GM21786 (cell line): ENCODE measurements around the gene PRKCA.

Experiments
- ATAC-seq: cut with Tn5 transposase; IDR thresholded peaks from one replicate; pipeline ENCODE4 v1.9.1; 2021; ENCODE audit not compliant: unreplicated experiment

Gene PRKCA

GRCh38 chr17:66752411-66752810, 450.0 kb downstream of the PRKCA start:
- ATAC-seq = no peak

DNA sequence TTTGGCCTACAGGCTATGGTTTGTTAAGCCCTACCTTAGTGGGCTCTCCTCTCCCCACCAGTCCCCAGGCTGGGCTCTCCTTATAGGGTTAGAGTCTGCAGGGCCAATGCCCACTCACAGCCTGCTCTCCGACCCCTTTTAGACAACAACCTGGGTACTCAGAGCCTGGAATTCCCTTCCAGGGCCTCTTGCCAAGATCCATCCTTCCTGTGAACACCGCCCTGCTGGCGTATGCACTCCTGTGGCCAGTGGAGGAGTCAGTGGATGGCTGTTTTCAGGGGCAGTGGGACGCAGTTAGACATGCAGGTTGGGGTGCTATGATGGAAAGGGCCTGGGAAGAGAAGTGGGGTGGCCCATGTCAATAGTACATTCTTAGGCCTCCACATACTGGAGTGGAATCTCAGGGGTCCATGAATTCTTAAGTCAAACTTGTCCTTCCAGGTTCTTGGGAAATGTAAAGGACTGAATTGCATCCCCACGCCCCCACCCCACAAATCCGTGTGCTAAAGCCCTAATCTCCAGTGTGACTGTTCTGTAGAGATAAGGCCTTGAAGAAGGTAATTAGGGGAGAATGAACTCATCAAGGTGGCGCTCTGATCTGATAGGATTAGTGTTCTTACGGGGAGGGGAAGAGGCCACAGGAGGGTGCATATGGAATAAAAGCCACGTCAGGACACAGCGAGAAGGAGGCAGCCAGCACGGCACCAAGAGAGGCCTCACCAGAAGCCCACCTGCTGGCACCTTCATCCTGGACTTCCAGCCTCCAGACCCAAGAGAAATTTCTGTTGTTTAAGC, 450.9 kb downstream of the PRKCA start:
- ATAC-seq = no peak

- no peak for ATAC-seq
These were observed 452.9 kb downstream of the PRKCA start for GRCh38 chr17:66755101-66755943.

- no peak for ATAC-seq
These were observed 453.5 kb downstream of the PRKCA start for GRCh38 chr17:66755944-66756290.

DNA sequence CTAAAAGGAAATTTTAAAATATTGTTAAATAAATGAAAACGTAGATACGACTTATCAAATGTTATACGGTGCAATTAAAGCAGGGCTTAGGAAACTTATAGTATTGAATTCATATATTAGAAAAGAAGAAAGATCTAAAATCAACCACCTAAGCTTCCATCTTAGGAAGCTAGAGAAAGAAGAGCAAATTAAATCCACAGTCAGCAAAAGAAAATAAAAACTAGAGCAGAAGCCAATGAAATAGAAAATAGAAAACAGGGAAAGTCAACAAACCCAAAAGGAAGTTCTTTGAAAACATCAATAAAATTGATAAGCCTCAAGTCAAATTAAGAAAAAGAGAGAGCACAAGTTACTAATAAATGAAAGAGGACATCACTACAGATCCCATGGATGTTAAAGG, 457.9 kb downstream of the PRKCA start:
- ATAC-seq = no peak

DNA sequence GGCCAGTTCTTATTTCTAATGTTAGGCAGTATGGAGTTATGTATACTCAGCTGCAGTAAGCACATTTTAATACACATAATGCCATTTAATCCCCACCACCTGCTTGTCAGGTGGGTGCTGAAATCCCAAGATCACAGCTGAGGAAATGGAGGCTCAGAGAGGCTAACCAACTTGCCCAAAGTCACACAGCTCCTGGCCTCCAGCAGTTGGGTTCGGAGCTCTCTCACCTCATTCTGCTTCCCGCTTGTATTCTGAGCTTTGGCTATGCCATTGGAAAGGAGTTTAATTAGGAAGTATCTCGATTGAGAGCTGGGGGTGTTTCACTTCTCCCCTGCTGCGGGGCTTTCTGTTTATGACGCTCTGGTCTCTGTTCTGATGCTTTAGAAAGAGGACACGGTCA, 459.9 kb downstream of the PRKCA start:
- ATAC-seq = no peak

- ATAC-seq = no peak
These were observed 460.6 kb downstream of the PRKCA start for GRCh38 chr17:66763056-66763455.

GRCh38 chr17:66764506-66764905, 462.1 kb downstream of the PRKCA start:
- no peak for ATAC-seq

DNA sequence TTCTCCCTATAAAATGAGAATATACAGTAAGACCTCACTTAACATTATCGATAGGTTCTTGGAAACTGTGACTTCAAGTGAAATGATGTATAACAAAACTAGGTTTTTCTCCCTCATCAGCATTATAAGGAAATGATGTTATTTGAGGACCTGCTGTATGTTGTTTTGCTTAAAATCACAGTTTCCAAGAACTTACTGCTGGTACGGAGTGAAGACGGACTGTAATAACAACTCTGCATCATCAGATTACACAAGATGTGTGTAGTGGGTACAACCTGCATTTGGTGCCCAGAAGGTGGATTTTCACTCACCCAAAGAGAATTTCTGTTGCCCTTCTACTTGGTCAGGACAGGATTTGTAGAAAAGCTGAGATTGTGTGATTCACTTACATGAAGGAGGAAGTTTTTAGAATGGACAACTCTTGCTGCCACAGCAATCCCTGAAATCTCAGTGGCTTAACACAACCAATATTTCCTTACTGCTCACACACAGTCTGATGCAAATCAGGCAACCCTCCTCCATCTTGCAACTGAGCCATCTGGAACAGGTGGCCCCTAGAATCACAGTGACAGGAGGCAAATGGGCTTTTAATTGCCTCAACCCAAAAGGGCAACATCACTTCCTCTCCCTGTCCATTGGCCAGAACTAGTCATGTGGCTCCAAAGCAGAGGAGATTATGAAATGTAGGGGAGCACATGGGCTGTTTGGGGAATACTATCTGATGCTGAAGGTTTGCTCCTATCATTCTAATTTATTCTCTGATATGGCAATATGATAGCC, 464.9 kb downstream of the PRKCA start:
- ATAC-seq = no peak

DNA sequence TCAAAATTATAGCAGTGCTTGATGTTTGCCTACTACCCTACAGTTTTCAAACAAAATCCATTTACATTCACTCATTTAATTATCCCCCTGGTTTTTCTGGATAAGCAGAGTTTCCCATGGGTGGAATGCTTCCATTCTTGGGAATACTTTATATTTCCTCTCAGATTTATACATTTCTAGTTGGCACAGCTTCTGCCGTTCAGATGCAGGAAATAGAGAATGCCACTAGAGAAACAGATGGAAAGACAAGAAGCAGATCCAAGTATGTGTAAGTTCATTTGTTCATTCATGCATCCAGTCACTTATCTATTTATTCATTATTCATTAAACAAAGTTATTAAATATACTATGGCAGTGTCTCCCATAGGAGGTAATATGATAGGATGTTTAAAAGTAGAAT, 467.5 kb downstream of the PRKCA start:
- no peak for ATAC-seq

- ATAC-seq = no peak
These were observed 469.9 kb downstream of the PRKCA start for GRCh38 chr17:66772148-66772812.

DNA sequence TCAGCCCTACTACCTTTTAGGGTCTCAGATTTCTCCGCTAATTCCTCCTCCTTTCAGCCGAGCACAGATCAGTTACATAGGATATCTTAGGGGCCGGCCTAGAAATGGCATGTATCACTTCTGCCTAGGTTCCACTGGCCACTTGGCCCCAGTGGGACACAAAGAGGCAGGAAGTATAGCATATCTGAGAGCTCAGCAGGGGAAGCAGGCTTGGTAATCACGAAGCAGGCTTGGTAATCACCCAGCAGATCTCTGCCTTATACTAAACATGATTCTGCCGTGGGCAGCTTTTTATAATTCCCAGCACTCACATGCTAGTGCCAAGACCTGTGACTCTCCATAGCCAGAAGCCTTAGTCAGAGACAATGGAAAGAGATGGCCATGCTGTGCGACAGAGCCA, 472.9 kb downstream of the PRKCA start:
- ATAC-seq = no peak

DNA sequence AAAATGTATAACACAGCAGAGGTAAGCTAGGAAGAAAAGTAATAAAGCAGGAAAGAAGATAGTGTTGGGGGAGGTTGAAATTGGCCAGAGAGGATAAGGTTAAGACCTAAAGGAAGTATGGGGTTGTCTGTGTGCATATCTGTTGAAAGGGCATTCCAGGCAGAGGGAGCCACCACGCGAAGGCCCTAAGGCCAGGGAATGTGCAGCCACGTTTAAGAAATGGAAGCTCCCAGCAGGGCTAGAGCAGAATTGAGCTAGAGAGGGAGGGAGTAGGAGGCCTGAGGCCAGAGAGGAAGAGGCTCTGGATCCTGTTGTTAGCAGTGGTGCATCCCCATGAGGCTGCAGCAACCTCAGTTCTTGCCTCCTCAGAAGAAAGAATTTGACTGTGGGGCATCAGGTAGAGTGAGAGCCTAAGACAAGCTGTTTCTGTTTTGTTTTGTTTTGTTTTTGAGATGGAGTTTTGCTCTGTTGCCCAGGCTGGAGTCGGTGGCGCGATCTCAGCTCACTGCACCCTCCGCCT, 473.5 kb downstream of the PRKCA start:
- ATAC-seq = no peak

DNA sequence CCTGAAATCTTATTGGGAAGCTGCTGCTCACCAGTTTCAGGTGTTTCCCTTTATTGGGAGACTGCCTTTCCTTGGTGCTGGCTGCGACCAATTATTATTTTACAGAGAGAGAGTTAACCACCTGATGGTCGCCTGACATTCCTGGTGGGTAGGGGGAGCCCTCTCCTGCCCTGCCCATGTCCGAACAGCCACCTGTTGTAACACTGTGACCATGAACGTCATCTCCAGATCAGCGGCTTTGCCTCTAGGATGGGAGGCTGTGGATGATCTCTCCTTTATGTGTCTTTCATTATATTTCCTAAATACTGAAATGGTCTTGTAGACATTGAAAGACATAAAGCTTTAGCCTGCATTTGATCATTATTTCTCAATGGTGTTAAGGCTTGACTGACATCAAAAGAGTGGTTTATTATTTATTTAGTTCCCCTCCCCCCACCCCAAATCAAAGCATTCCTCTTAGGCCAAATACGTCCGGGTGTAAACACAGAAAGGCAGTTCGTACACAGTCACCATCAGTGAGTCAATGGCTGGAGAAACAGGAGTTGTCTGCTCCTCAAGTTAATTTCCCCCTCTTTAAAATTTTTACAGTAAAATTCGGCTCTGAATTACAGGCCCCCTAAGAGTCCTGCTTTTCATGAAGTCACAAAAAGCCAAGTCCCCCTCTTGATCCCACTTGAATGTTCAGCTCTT, 474.7 kb downstream of the PRKCA start:
- ATAC-seq = no peak

- ATAC-seq = no peak
These were observed 475.3 kb downstream of the PRKCA start for GRCh38 chr17:66777689-66778225.

DNA sequence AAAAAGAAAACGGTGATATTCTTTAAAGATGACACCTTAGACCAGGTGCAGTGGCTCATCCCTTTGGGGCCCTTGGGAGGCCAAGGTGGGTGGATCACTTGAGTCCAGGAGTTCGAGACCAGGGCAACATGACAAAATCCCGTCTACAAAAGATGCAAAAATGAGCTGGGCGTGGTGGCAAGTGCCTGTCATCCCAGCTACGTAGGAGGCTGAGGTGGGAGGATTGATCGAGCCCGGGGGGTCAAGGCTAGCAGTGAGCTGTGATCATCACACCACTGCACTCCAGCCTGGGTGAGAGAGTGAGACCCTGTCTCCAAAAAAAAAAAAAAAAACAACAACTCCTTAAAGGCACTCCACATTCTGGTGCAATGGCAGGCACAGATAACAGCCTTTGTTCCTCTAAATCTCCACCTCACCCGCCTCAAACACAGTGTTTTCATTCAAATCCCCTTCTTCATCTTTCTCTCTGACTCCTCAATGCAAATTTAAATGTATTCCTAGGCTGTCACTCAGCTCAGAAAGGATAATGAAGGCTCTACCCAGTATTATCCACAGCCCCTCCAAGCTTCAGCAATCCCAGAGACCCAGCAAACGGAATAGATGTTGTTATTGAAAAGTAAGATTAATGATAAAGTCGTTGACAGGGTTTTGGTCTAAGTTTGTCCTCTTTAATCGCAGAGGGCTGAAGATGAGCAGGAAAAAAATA, 476.3 kb downstream of the PRKCA start:
- no peak for ATAC-seq

- ATAC-seq = no peak
These were observed 476.8 kb downstream of the PRKCA start for GRCh38 chr17:66779237-66779606.

- no peak for ATAC-seq
These were observed 478.7 kb downstream of the PRKCA start for GRCh38 chr17:66781135-66781534.

DNA sequence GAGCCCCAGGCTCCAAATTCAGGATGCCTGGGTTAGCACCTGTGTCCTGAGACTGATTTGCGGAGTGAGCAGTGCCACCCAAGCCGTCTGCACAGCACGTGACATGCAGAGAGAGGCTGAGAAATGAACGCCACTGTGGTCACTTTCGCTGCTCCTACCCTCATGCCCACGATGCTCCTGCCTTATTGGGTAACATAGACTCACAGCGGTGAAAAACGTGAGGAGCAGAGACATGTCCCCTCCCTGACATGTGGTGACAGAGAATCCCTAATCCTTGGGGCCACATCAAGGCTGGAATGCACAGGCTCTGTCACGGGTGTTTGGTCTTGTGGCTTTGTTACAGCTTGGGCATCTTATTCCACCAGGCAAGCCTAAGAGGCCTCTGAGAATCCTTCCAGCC, 480.4 kb downstream of the PRKCA start:
- ATAC-seq = no peak
